ENCODE results near the gene SORCS2.

The SORCS2 gene

GRCh38 chr4:7649741-7650531 lies 457.6 kb downstream of the SORCS2 start:
- ATAC-seq (replicated peaks) = peak; percentile 76
- Mint-ChIP-seq H3K9me3 (peaks cover 3 to 10% of the 10 kb centered on the region in 2 donors), H3K27me3 (no peaks in the 10 kb centered on the region), H3K36me3 (ENCODE audit: insufficient read depth) (peaks cover 22% of the 10 kb centered on the region), H3K4me3 (peak overlapping the region; percentile 42 to 61), H3K27ac (peak overlapping the region; percentile 97 to 98), H3K4me1 (ENCODE audit: low read depth in 2 of 2) (peaks cover 72 to 85% of the 10 kb centered on the region in 2 donors)
- peak; percentile 74 to 76 (median 76) for DNase-seq

- peak overlapping the region; percentile 97 to 98 for H3K27ac Mint-ChIP-seq
- H3K27me3 Mint-ChIP-seq = no peaks in the 10 kb centered on the region
- peak overlapping the region; percentile 54 for H3K4me3 Mint-ChIP-seq
- peaks cover 16% of the 10 kb centered on the region for H3K36me3 Mint-ChIP-seq (ENCODE audit: insufficient read depth)
- peaks cover 3 to 10% of the 10 kb centered on the region in 2 donors for H3K9me3 Mint-ChIP-seq
- DNase-seq = peak in 2 of 3 experiments; percentile 24 to 32
- H3K4me1 Mint-ChIP-seq (ENCODE audit: low read depth in 2 of 2) = peaks cover 73 to 83% of the 10 kb centered on the region in 2 donors
- ATAC-seq (replicated peaks) = no peak
These were observed 458.5 kb downstream of the SORCS2 start for GRCh38 chr4:7650606-7651385.

GRCh38 chr4:7651461-7651921 lies 459.2 kb downstream of the SORCS2 start:
- H3K27ac Mint-ChIP-seq = peak overlapping the region; percentile 97 to 98
- H3K36me3 Mint-ChIP-seq (ENCODE audit: insufficient read depth) = peaks cover 12% of the 10 kb centered on the region
- DNase-seq (no peak), ATAC-seq (replicated peaks) (no peak)
- H3K4me1 Mint-ChIP-seq (ENCODE audit: low read depth in 2 of 2) = peaks cover 69 to 78% of the 10 kb centered on the region in 2 donors
- H3K4me3 Mint-ChIP-seq = peak overlapping the region; percentile 18 to 68
- H3K27me3 Mint-ChIP-seq = no peaks in the 10 kb centered on the region
- H3K9me3 Mint-ChIP-seq = peaks cover 3 to 8% of the 10 kb centered on the region in 2 donors

GRCh38 chr4:7652006-7652405 lies 459.7 kb downstream of the SORCS2 start:
- H3K36me3 Mint-ChIP-seq (ENCODE audit: insufficient read depth) = peaks cover 11% of the 10 kb centered on the region
- H3K4me1 Mint-ChIP-seq (ENCODE audit: low read depth in 2 of 2) = peaks cover 64 to 74% of the 10 kb centered on the region in 2 donors
- H3K27me3 Mint-ChIP-seq = no peaks in the 10 kb centered on the region
- peak overlapping the region; percentile 97 to 98 for H3K27ac Mint-ChIP-seq
- DNase-seq (no peak), ATAC-seq (replicated peaks) (no peak)
- H3K4me3 Mint-ChIP-seq = peak overlapping the region; percentile 18 to 68
- peaks cover 0 to 3% of the 10 kb centered on the region in 2 donors for H3K9me3 Mint-ChIP-seq

DNA sequence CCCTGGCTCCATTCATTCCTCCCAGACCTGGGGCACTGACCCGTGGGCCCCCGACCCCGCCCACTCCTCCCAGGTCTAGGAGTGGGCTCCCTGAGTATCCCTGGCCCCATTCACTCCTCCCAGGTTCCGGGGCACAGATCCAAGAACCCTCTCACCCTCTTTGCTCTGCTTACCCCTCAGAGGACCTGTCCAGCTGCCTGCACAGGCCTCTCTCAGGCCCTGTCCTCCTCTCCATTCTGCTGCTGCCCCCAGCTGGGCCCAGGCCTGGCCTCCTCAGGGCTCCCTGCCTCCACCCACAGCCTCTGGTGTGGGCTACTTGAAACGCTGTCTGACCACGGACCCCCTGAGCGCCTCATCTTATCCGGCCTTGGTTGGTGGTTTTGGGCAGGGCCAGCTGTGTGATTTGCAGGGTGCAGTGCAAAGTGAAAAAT lies 460.1 kb downstream of the SORCS2 start:
- peak; percentile 15 for ATAC-seq (replicated peaks)
- Mint-ChIP-seq H3K9me3 (no peaks in the 10 kb centered on the region), H3K4me3 (peak overlapping the region; percentile 68), H3K27ac (peak overlapping the region; percentile 97 to 98), H3K4me1 (ENCODE audit: low read depth in 2 of 2) (peaks cover 59 to 70% of the 10 kb centered on the region in 2 donors), H3K36me3 (ENCODE audit: insufficient read depth) (peaks cover 11% of the 10 kb centered on the region), H3K27me3 (no peaks in the 10 kb centered on the region)
- peak in 2 of 3 experiments; percentile 28 to 34 for DNase-seq

DNA sequence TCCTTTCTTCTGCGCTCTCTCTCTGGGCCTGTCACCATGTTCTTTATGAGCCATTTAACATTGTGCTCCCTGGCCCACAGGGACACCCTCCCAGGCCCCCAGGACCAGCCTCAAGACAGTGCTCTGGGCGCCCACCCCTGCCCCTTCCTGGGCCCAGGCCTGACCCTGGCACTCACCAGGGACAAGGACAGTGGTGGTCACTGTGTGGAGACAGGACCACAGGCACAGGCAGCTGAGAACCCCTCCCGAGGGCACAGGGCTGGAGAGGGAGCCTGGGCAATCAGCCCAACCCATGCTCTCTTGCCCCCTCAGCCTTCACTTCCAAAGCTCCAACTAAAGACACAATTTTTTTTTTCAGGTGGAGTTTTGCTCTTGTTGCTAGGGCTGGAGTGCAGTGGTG lies 460.6 kb downstream of the SORCS2 start:
- Mint-ChIP-seq H3K9me3 (no peaks in the 10 kb centered on the region), H3K4me1 (ENCODE audit: low read depth in 2 of 2) (peaks cover 55 to 65% of the 10 kb centered on the region in 2 donors), H3K36me3 (ENCODE audit: insufficient read depth) (peaks cover 11% of the 10 kb centered on the region), H3K27me3 (no peaks in the 10 kb centered on the region), H3K27ac (peak overlapping the region; percentile 97 to 98), H3K4me3 (peak overlapping the region; percentile 68)
- no peak for ATAC-seq (replicated peaks)
- DNase-seq = no peak

DNA sequence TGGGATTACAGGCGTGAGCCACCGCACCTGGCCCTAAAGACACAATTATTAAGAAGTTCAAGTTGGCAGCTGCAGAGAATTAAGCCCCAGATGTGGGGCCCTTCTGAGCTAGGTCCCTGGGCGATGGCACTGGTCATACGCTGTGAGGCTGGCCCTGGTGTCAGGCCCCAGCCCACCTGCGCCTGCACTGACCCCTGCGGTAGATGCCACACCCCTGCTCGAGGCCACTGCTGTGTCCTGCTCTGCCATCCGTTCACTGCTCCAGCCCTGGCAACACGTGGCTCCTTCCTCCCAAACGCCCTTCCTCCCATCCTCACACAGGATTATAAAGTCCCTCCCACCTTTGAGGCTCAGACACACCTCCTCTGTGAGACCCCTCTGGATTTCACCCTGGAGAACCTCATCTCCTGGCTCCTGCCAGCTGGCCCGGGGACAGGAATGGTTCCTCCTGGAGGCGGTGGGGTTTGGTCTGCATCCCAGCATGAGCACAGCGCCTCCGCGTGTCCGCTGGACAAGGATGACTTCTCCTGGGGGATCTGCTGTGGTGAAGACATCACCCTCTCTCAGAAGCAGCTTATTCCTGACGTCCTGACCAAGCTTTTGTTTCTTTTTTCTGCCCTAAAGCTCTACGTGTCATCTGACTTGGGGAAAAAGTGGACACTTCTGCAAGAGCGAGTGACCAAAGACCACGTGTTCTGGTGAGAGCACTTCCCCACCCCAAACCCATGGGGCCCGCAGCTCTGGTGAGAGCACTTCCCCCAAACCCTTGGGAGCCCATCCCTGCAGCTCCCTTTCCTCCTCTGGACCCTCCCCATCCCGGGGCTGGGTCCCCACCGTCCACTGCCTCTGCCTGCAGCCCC lies 461.4 kb downstream of the SORCS2 start:
- Mint-ChIP-seq H3K36me3 (ENCODE audit: insufficient read depth) (peaks cover 7% of the 10 kb centered on the region), H3K27me3 (no peaks in the 10 kb centered on the region), H3K4me1 (ENCODE audit: low read depth in 2 of 2) (peaks cover 46 to 57% of the 10 kb centered on the region in 2 donors), H3K9me3 (no peaks in the 10 kb centered on the region), H3K27ac (peak overlapping the region; percentile 45 to 97), H3K4me3 (peak overlapping the region; percentile 47 to 68)
- DNase-seq = no peak
- no peak for ATAC-seq (replicated peaks)

- Mint-ChIP-seq H3K4me3 (peak overlapping the region; percentile 44 to 47), H3K27me3 (no peaks in the 10 kb centered on the region), H3K36me3 (ENCODE audit: insufficient read depth) (peaks cover 5% of the 10 kb centered on the region), H3K27ac (peak overlapping the region; percentile 92 to 97), H3K9me3 (no peaks in the 10 kb centered on the region), H3K4me1 (ENCODE audit: low read depth in 2 of 2) (peaks cover 36 to 46% of the 10 kb centered on the region in 2 donors)
- no peak for ATAC-seq (replicated peaks)
- DNase-seq = no peak
These were observed 462.5 kb downstream of the SORCS2 start for GRCh38 chr4:7654550-7655445.

- H3K27ac Mint-ChIP-seq = peak overlapping the region; percentile 92 to 97
- no peaks in the 10 kb centered on the region for H3K9me3 Mint-ChIP-seq
- no peak for DNase-seq
- peaks cover 31 to 39% of the 10 kb centered on the region in 2 donors for H3K4me1 Mint-ChIP-seq (ENCODE audit: low read depth in 2 of 2)
- ATAC-seq (replicated peaks) = no peak
- H3K27me3 Mint-ChIP-seq = no peaks in the 10 kb centered on the region
- H3K4me3 Mint-ChIP-seq = no peak overlapping the region
- peaks cover 2% of the 10 kb centered on the region for H3K36me3 Mint-ChIP-seq (ENCODE audit: insufficient read depth)
These were observed 463.3 kb downstream of the SORCS2 start for GRCh38 chr4:7655511-7656243.

- DNase-seq (no peak), ATAC-seq (replicated peaks) (no peak)
- H3K9me3 Mint-ChIP-seq = no peaks in the 10 kb centered on the region
- H3K4me3 Mint-ChIP-seq = no peak overlapping the region
- H3K27me3 Mint-ChIP-seq = no peaks in the 10 kb centered on the region
- H3K4me1 Mint-ChIP-seq (ENCODE audit: low read depth in 2 of 2) = peaks cover 25 to 33% of the 10 kb centered on the region in 2 donors
- no peaks in the 10 kb centered on the region for H3K36me3 Mint-ChIP-seq (ENCODE audit: insufficient read depth)
- H3K27ac Mint-ChIP-seq = peak overlapping the region in 1 of 2 donors; percentile 92
These were observed 464.0 kb downstream of the SORCS2 start for GRCh38 chr4:7656244-7656800.

GRCh38 chr4:7657545-7658297 lies 465.4 kb downstream of the SORCS2 start:
- Mint-ChIP-seq H3K27ac (no peak overlapping the region), H3K4me1 (ENCODE audit: low read depth in 2 of 2) (peaks cover 11 to 22% of the 10 kb centered on the region in 2 donors), H3K36me3 (ENCODE audit: insufficient read depth) (no peaks in the 10 kb centered on the region), H3K4me3 (no peak overlapping the region), H3K27me3 (no peaks in the 10 kb centered on the region), H3K9me3 (no peaks in the 10 kb centered on the region)
- DNase-seq (no peak), ATAC-seq (replicated peaks) (no peak)
